ENCODE measurements around the gene LCN10.
"Not testable (repeated sequence)": the region's sequence is repeated elsewhere in the genome, so short reads cannot be mapped to it uniquely, and the experiment has no call there.

The LCN10 gene

GRCh38 chr9:136721339-136722092 is 21.2 kb downstream of the LCN10 start:
- no peak for DNase-seq (ENCODE audit: low spot score)

GRCh38 chr9:136720898-136721338 is 21.8 kb downstream of the LCN10 start:
- no peak for DNase-seq (ENCODE audit: low spot score)

- DNase-seq (ENCODE audit: low spot score) = peak; percentile 86
These were observed 22.4 kb downstream of the LCN10 start for GRCh38 chr9:136720251-136720897.

GRCh38 chr9:136719195-136719880 is 23.4 kb downstream of the LCN10 start:
- DNase-seq (ENCODE audit: low spot score) = no peak

GRCh38 chr9:136718345-136719194 is 24.2 kb downstream of the LCN10 start:
- no peak for DNase-seq (ENCODE audit: low spot score)

- DNase-seq (ENCODE audit: low spot score) = no peak
These were observed 25.3 kb downstream of the LCN10 start for GRCh38 chr9:136717399-136717798.

- no peak for DNase-seq (ENCODE audit: low spot score)
These were observed 27.9 kb downstream of the LCN10 start for GRCh38 chr9:136714893-136715274.

GRCh38 chr9:136714096-136714892 is 28.4 kb downstream of the LCN10 start:
- DNase-seq (ENCODE audit: low spot score) = no peak

- DNase-seq (ENCODE audit: low spot score) = no peak
These were observed 29.2 kb downstream of the LCN10 start for GRCh38 chr9:136713550-136713949.

GRCh38 chr9:136712690-136713544 is 29.8 kb downstream of the LCN10 start:
- no peak for DNase-seq (ENCODE audit: low spot score)

GRCh38 chr9:136711751-136712689 is 30.7 kb downstream of the LCN10 start, which contains the start of gene DIPK1B:
TSS of gene DIPK1B (plus strand) at chr9:136712572. CDS start at chr9:136712666, 94 bp downstream.
- peak; percentile 66 for DNase-seq (ENCODE audit: low spot score)

- DNase-seq (ENCODE audit: low spot score) = not testable (repeated sequence)
These were observed 31.5 kb downstream of the LCN10 start for GRCh38 chr9:136711219-136711648.

GRCh38 chr9:136710543-136710942 is 32.2 kb downstream of the LCN10 start:
- no peak for DNase-seq (ENCODE audit: low spot score)

GRCh38 chr9:136709454-136710109 is 33.2 kb downstream of the LCN10 start:
- no peak for DNase-seq (ENCODE audit: low spot score)

GRCh38 chr9:136707849-136708517 is 34.8 kb downstream of the LCN10 start:
- no peak for DNase-seq (ENCODE audit: low spot score)

- no peak for DNase-seq (ENCODE audit: low spot score)
These were observed 35.7 kb downstream of the LCN10 start for GRCh38 chr9:136707011-136707410.

GRCh38 chr9:136705564-136705963 is 37.2 kb downstream of the LCN10 start:
- no peak for DNase-seq (ENCODE audit: low spot score)

Data from SK-N-DZ (cell line).